NCI-H2081 (cell line): Measurements from ENCODE around the gene FAM107A.

Experiments used
- DNase-seq, 2 experiments: peaks; one replicate each; lab custom pipeline; 2025; lab: John Stamatoyannopoulos, UW

Gene FAM107A

DNA sequence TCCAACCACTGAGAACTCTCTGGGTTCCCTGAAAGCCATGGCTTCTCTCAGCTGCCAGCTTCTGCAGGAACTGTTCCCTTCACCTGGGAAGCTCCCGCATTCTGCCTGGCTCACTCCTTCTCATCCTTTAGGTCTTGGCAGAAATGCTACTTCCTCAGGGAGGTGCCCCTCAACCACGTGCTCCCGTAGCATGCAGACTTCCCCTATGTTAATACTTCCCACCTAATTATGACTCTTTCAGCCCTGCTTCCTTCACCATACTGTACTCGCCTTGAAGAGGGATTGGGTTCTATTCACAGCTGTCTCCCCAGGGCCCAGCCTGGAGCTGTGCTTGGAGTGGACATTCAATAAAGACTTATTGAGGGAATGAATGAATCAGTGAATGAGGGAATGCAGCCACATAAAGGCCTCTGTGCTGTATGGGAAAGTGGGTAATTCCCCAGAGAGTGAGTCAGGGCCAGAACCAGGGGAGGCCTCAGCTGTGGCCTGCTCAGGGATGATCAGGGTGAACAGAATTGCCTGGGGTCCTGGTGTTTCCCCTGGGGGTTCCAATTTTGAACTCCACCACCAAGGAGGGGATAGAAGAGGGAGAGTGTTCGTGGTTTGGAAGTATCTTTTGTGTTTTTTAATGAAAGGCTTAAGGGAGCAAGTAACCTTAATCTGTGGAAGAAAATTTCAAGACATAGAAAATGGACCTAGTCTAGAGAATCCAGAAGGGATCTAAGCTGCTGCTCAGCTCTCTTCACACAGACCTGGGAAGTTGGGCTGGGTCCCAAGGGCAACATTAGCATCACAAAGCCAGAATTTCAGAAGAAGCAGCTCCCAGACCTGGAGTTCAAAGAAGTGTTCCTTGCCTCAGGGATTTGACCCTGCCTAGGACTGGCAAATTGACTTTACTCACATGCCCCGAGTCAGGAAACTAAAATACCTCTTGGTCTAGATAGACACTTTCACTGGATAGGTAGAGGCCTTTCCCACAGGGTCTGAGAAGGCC, 14.6 kb upstream of the FAM107A start:
- no peak for DNase-seq

DNA sequence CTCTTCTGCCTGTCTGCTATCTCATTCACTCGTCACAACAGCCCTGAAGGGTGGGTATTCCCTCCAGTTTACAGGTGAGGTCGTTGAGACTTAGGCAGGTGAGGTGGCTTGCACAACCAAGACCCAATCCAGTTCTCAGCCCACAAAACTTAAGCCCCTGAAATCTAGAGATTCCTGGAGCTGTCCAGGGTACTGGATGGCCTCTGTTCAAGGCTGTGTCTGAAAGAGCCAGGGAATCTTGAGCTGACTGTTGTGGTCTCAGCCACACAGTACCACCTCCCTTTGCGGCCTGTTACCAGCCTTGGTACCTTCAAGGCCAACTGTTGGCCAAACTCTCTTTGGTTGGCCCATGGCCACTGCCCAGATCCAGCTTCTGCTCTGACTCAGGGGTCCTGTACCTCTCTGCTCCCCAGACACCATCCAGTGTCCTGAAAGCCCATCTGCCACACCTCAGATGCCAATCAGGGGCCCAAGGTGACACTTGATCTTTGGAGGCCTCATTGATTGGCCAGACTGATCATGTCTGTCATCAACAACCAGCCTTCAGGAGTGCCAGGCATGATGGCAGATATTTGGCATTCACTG, 10.9 kb upstream of the FAM107A start:
- DNase-seq: no peak

DNA sequence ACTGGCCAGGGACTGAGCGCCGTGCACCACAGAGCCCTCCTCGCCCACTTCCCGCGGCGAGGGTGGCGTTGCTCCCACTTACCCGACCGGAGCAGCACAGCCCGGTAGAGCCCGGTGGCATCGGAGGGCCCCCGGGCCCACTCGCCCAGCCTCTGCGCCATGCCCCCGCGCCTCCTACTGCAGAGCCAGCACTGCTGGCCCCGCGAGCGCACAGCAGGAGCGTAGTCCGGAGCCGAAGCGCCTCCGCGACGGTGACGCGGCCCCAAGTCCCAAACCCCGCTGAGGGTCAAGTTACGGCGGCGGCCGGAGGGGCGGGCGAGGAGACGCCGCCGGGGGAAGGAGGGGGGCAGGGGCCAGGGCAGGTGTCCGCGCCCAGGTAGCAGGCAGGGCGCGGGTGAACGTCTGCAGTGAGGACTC, 9.6 kb upstream of the FAM107A start:
- DNase-seq: no peak

DNA sequence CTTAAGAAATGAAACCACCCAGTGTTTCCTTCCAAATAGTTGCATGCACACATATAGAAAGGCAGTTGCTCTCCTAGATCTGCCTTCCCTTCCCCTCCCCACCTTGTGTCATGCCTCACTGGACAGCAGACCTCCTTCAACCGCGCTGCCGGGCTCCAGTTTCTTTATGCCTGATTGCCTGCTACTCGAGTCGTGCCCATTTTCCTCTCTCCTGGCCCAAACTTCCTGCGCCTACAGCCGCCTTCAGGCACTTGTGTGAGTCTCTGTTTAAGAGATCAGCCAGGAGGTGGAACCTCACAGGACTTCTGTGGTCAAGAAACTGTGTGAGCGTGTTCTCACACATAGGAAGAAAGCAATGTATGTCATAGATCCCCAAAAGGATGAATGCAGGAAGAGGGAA, 8.8 kb upstream of the FAM107A start:
- DNase-seq: no peak

DNA sequence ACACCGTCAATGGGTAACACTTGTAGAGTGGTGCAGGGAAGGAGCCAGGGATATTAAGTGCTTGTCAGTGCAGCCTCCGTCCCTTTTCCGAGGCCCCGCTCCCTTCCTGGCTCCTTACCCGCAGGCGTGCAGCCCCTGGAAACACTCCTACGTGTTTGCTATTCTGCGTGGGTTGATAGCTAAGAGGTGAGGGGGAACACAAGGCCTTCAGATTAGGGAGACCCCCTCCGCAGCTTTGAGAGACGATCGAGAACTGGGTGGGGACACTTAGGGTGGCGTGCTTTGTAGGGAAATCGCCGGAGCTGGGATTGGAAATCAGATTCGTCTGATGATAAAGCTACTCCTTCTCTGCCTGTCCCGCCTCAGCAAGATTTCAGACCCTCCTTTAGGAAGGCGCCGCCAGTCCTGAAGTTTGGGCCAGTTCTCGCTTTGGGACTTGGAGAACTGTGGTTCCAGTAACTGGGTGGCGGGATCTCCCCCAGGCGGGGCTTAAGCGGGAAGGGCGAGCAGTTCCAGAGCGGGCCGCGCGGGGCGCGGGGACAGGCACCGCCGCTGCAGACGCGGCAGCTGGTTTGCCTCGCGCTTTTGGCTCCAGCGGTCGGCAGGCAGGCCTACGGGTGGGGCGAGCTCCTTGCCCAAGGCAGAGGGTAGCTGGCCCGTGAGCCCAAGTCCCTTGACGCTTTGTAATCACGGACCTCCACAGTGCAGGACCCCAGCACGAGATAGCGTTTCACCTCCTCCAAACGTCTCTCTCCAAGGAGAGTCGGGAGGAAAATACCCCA, 8.0 kb upstream of the FAM107A start:
- peak; percentile 76 to 78 for DNase-seq

DNA sequence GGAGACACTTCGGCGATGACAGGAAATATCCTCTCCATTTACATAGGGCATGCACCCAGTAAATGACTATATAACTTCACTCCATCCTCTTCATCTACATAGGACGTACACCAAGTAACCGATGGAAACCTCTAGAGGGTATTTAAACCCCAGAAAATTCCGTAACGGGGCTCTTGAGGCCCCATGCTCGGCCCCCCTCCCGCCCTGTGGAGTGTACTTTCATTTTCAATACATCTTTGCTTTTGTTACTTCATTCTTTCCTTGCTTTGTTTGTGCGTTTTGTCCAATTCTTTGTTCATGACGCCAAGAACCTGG, 7.5 kb upstream of the FAM107A start:
- peak in 1 of 2 experiments; percentile 2 for DNase-seq

DNA sequence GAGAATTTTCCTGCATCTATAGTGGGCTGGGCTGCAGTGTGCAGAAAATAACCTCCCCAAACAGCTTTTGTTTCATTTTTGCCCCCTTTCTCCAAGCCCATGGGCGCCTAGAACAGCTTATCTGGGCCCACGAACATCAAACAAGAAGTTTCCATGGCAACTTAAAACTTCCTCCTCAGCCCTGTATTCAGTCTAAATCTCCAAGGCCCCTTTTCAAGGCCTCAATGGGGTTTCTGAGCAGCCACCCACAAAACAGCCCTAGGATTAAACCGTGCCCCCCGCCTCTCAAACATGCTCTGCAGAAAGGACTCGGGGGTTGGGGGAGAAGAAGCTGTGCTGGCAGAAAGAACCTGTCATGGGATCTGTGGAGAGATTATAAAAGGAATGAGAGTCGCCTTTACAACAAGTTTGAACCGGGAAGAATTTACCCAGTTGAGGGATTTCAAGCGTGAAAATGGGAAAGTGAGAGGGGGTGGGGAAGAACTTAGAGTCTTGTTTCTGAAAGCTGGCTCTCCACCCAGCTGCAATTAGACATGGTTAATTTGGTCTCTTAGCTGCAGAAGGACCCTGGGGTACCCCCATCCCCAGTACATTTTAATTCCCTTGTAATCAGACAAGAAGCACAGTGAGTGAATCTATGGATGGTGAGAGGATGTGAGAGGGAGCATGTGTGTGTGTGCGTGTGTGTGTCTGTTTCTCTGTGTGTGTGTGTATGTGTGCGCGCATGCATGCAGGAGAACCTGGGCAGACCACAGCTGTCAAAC, 4.3 kb upstream of the FAM107A start:
- DNase-seq: no peak

DNA sequence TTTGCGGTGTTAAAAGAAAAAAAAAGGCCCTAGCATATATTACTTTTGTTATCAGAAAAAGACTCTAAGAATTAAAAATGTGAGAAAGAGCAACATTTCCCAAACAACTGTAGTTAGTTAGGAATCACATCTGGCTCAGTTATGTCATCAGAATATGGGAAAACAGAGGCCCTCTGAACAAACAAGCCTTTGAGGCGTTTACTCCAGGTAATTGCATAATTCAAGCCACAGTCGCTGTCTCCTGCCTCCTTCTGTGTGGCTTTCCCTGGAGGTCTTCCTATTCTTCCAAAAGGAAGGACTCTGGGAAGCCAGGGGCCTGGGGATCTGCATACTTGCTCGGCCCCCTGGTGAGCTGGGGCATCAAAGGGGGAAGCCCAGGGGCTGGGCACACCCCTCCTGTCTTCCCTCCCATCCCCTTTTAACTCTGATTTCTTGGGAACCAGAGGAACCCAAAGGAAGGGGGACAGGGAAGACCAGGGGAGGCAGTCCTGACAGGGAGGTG, 3.7 kb upstream of the FAM107A start:
- DNase-seq: no peak

DNA sequence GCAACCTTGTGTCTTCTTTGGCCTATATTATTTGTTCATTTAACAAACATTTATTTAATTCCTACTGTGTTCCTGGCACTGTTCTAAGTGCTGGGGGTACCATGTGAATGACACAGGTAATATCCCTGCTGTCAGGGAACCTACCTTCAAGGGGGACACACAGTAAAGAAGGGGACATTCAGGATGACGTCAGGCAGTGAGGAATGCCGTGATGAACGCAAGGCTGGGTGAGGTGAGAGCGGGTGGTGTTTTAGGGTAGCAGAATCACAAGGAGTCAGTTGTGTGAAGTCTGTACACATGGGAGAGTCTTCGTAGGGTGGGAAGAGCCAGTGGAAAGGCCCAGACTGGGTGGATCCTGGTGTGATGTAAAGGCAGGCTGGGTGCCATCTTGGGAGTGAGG, 1.7 kb upstream of the FAM107A start:
- no peak for DNase-seq

DNA sequence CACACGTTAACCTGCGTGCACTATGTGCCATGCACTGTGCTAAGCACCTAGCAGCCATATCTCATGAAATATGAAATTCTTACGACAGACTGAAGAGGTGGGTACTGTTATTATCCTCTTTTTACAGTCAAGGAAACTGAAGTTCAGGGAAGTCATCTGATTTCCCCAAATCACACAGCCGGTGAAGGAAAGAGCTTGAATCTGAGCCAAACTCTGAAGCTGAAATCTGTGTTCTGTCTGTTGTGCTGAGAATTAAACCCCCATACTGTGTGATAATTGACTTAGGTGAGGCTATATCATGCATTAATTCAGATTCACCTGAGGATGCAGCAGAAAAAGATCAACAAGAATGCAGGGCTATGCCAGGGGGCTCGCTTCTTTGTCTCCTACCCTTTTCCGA, 475 bp downstream of the FAM107A start:
- no peak for DNase-seq

DNA sequence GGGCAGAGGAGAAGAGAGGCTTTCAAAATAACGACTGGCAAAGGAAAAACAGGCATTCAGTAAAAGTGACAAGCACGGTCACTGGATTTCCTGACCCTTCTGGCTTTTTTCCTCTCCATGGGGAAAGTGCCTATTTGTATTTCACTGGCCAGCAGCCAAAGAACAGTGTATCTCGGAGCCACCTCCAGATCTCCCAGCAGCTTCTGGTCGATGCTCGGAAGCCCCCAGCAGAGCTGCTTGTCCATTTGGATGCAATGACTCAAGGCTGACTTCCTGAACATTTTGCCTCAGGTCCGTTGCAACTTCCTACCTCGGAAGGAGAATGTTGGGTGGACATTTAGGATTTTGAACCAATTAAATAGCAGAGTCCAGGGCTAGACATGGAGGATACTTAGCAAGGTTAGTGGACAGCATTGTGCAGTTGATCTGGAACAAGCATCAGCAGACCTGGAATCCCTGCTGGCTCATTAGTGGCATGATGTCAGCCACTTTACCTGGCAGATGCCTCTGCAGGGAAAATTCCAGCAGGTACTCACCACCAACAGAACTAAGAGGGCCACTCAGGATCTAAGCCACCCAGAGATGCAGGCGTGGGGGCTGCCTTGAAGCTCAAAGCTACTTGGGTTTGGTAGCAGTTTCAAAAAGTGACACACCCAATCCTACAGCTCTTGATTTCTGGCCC, 1.1 kb downstream of the FAM107A start:
- DNase-seq: no peak

DNA sequence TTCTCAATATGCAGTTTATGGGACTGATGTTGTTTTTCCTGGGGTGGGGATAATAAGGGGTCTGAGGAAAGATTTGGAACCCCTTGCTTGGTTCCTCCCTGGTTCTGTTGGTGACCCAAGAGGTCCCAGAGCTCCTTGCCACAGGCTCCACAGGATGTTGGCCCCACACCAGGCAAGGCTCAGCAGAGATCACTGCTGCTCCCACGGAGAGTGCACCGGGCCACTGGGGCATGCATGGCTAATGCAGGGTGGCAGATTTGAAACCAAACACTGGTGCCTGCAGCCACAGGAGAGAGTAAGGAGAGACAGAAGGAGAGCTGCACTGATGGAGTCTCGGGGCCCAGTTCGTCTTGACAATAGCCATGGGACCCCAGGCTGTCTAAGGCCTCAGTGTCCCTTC, 2.5 kb downstream of the FAM107A start:
- DNase-seq: no peak

DNA sequence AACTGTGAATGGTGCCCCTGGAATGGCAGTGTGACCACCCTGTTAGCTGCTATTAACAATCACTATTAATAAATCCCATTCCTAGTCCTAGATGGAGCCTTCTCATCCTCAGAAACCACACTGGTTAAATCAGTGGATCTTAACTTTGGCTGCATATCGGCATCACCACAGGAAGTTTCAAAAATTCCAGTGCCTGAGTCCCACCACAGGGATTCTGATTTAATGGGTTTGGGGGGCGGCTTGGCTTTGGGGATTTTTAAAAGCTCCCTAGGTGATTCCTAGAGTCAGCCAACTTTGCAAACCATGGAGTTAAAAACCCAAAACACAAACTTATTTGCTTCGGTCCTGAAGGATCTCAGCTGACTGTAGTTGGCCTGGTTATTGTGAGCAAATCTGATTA, 3.1 kb downstream of the FAM107A start:
- no peak for DNase-seq

DNA sequence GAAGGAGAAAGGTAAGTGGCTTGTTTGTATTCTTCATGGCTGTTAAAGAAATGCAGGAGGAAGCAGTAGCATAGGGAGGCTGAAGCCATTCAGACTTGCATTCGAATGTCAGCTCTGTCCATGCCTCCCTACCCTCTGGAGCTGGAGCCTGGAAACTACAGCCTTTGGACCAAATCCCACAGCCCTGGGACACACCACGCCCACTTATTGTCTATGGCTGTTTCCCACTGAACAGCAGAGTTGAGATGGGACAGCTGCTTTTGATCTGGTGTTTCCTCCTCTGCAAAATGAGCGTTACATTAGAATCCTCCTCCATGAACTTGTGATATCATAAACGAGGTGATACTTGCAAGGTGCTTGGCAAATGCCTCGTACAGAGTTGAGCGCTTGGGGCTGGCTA, 3.6 kb downstream of the FAM107A start:
- no peak for DNase-seq

DNA sequence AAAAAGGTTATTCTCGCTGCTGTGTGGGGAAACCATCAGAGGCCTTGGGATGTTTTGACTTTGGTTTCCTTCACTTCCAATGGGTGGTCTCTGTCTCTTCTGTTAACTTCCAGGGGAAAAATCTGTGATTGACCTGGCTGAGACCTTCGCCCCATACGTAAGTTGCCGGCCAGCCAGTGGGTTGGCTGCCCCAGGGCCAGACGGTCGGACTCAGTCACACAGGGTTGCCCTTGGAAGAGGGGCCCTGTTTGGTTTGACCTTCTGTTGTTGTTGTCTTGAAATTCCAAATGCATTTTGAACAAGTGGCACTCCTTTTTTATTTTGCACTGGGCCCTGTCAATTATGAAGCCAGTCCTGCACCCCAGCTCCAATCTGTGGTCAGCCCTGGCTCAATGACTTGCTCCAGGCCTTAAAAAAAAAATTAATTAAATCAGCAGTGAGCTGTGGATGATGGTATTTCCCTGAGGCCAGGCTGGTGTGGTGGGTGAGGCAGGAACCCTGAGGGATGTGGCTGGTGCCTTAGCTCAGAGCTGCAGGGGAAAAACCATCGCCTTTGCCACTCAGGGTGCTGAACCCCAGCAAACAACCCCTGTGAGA, 4.5 kb downstream of the FAM107A start:
- no peak for DNase-seq

DNA sequence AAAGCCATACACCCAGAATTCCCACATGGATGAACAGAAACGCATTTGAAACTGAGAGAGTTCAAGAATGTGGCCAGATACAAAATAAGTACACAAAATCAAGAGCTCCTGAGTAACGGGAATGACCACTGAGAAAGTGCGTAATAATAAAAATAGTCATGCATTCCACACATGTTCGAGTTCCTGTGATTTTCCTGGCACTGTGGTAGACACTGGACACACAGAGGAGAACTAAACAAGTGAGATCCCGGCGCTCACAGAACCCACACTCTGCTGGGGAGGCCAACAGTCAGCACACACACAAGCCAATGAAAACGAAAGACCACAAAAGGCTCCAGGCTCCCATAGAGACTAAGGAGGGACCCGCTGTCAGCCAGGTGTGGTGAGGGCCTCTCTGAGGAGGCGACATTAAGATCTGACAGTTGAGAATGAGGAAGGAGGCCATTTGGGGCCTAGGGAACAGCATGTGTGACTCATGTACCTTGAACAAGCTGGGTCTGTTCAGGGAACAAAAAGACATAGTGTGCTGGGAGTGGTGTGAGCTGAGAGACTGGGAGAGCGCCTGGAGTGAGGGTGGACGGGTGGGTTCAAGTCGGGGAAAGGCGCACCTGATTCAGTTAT, 5.1 kb downstream of the FAM107A start:
- no peak for DNase-seq

DNA sequence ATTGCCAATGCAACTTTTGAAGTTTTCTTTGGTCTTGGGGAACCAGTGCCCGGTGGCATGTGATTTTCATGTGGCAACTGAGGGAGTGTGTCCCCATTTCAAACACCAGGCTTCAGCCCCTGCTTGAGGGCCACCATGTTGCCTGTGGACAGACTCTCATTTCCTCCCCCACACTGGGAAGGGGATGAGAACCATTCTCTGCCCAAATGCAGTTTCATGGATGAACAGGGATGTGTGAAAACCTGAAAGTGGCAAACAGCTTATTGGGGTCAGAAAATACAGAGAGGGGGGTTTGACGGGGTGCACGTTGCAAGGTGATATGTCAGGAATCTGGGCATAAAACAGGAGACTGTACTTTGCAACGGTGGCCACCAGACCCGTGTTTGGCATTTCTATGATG, 6.3 kb downstream of the FAM107A start:
- no peak for DNase-seq

DNA sequence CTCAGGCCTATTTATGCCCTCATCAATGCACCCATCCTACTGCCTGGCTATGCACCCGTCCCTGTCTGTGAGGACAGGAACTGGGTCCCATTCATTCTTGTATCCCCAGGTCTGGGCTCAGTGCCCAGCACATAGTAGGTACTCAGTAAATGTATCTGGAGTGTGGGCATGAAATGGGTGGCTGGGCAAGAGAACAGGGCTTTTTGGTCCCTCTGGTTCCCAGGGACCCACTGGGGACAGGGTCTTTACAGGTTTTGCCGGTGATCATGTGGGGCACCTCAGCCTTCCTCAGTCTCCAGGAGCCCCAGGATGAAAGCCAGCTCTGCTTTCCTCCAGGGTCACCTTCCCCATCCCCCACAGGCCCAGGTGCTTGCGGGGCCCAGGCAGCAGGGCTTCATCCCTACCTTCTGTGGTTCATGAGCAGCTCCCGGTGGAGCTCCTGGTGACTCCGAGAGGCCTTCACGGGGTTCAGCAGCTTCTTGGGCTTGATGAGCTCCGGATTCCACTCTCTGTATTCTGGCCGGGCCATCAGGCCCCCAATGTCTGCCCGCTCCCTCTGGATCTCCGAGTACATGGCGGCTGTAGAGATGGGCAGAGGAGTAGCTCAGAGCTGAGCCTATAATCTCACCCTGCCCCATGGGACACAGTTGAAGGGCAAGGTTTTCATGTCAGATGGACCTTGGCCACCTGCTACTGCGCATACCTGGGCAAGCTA, 7.7 kb downstream of the FAM107A start:
- no peak for DNase-seq

DNA sequence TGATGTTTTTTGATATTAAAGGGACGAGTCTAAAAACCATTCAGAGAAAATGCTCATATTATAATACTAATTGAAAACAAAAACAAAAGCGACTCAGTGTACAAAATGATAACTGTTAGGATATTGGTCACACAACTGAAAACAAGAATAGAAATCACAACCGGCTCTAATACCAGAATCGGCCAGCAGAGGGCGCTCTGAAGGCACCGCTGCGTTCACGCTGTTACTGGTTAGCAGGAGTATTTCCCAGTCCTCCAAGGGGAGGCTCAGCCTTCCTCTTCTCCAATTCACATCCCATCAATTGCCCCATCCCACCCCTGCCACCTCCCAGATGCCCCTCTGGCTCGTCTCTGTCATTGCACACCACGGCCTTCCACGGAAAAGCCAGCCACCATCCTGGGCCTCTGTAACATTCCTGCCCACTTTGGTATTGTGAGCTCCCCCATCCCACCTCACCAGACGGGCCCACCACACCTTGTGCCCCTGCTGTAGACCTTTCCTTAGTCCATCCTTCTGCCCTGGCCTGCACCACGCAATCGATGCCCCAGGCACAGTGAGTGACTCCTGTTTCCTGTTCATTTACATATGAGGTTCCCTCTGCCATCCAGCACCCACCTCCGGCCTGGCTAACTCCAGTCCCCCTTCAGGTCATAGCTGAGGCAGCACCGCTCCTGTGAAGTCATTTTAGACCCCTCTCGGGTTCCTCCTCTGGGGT, 8.5 kb downstream of the FAM107A start:
- DNase-seq: peak; percentile 58 to 61
